WERI-Rb-1 (cell line): ENCODE results near the gene ELAVL1.

Experiments used
- DNase-seq: peaks from one replicate; pipeline ENCODE4 v3.0.0-alpha.2; 2020
- H3K27ac ChIP-seq: fragments of 250-450 bp; sonication (Bioruptor Pico); 2 replicates; pipeline ENCODE4 v1.5.1; 2020; ENCODE audit warnings: mild to moderate bottlenecking, moderate library complexity
- H3K27me3 ChIP-seq: fragments of 250-450 bp; sonication (Bioruptor Pico); 2 replicates; pipeline ENCODE4 v1.5.1; 2021; ENCODE audit warnings: mild to moderate bottlenecking, low read depth, moderate library complexity; ENCODE audit not compliant: insufficient read depth, severe bottlenecking
- H3K36me3 ChIP-seq: fragments of 250-450 bp; sonication (Bioruptor Pico); 2 replicates; pipeline ENCODE4 v1.5.1; 2020; ENCODE audit warnings: mild to moderate bottlenecking, moderate library complexity
- H3K4me3 ChIP-seq: 2 replicates; pipeline ENCODE4 v1.5.1; 2011; ENCODE audit warnings: low read depth, mild to moderate bottlenecking, control low read depth, low read length
- H3K9me3 ChIP-seq: fragments of 250-450 bp; sonication (Bioruptor Pico); 2 replicates; pipeline ENCODE4 v1.5.1; 2021; ENCODE audit warnings: mild to moderate bottlenecking, moderate library complexity; ENCODE audit not compliant: severe bottlenecking
- CTCF ChIP-seq: IDR thresholded peaks from 2 replicates; pipeline ENCODE4 v1.5.1; 2011; ENCODE audit warnings: low read depth, mild to moderate bottlenecking, control low read depth, inconsistent platforms, low read length

The ELAVL1 gene

GRCh38 chr19:7915250-7916102, 90.0 kb downstream of the ELAVL1 start:
- TF ChIP-seq CTCF = no peak
- H3K4me3 ChIP-seq = peak overlapping the region; percentile 61
- peaks cover 20% of the 10 kb centered on the region for H3K36me3 ChIP-seq
- peak overlapping the region; percentile 46 for H3K27ac ChIP-seq
- DNase-seq = peak; percentile 11
- no peaks in the 10 kb centered on the region for H3K27me3 ChIP-seq
- peaks cover 4% of the 10 kb centered on the region for H3K9me3 ChIP-seq

GRCh38 chr19:7914598-7915045, 90.8 kb downstream of the ELAVL1 start, which contains the start of gene TGFBR3L:
Gene TGFBR3L, plus strand, starts transcription at chr19:7914830.
- Histone ChIP-seq H3K27me3 (no peaks in the 10 kb centered on the region), H3K36me3 (peaks cover 27% of the 10 kb centered on the region), H3K27ac (no peak within 1 kb of the TSS), H3K4me3 (peak within 1 kb of the TSS; percentile 61), H3K9me3 (peaks cover 4% of the 10 kb centered on the region)
- DNase-seq = peak; percentile 30
- TF ChIP-seq CTCF = peak; percentile 2; the same call in 1 of the 2 replicates

GRCh38 chr19:7914099-7914498, 91.3 kb downstream of the ELAVL1 start:
- H3K4me3 ChIP-seq = no peak overlapping the region
- peaks cover 31% of the 10 kb centered on the region for H3K36me3 ChIP-seq
- peak; percentile 4 for DNase-seq
- peaks cover 4% of the 10 kb centered on the region for H3K9me3 ChIP-seq
- no peak for TF ChIP-seq CTCF
- no peaks in the 10 kb centered on the region for H3K27me3 ChIP-seq
- no peak overlapping the region for H3K27ac ChIP-seq

GRCh38 chr19:7913652-7914051, 91.8 kb downstream of the ELAVL1 start:
- DNase-seq = no peak
- Histone ChIP-seq H3K9me3 (peaks cover 4% of the 10 kb centered on the region), H3K27ac (no peak overlapping the region), H3K36me3 (peaks cover 31% of the 10 kb centered on the region), H3K4me3 (no peak overlapping the region), H3K27me3 (no peaks in the 10 kb centered on the region)
- TF ChIP-seq CTCF = no peak

GRCh38 chr19:7912697-7913564, 92.5 kb downstream of the ELAVL1 start:
- peaks cover 4% of the 10 kb centered on the region for H3K9me3 ChIP-seq
- peaks cover 31% of the 10 kb centered on the region for H3K36me3 ChIP-seq
- DNase-seq = peak; percentile 8
- no peak overlapping the region for H3K4me3 ChIP-seq
- H3K27ac ChIP-seq = no peak overlapping the region
- TF ChIP-seq CTCF = no peak
- H3K27me3 ChIP-seq = no peaks in the 10 kb centered on the region
